ENCODE results near the gene LYVE1. TPM values are rescaled to one million over a fixed set of nuclear protein-coding genes. Genes with fewer than 3 reads are reported as not detected.

The LYVE1 gene
- total RNA-seq, 1 donor from 2014 or later, result not detected

DNA sequence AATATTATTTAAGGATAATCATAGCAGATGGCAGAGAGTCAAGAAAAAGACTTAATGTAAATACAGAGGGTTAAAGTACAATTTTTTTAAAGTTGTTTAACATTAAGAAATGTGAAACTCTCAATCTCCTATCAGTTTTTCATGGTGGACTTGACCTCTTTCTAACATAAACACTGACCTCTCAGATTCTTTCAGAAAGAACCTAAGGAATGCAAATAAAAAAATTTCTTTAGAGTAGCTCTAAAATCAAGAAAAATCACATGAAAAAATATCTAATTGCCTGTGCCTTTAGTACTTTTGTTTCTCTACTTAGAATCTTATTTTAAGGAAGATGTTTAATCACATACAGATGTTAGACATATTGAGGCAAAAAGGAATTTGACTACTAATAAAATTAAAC, 40.3 kb downstream of the LYVE1 start:
- Histone ChIP-seq H3K27me3 (ENCODE audit: control insufficient read depth, insufficient read depth, low read length) (no peaks in the 10 kb centered on the region), H3K36me3 (ENCODE audit: control insufficient read depth, insufficient read depth, low read length) (no peaks in the 10 kb centered on the region), H3K4me3 (ENCODE audit: low read depth, low read length) (no peak overlapping the region)
- no peak for DNase-seq (ENCODE audit: low read depth)
- no peak for TF ChIP-seq CTCF (IDR thresholded peaks at IDR 0.05; ENCODE audit: insufficient read depth, low read length, poor library complexity, severe bottlenecking)

GRCh38 chr11:10526974-10527918, 41.2 kb downstream of the LYVE1 start:
- Histone ChIP-seq H3K4me3 (ENCODE audit: low read depth, low read length) (no peak overlapping the region), H3K27me3 (ENCODE audit: control insufficient read depth, insufficient read depth, low read length) (no peaks in the 10 kb centered on the region), H3K36me3 (ENCODE audit: control insufficient read depth, insufficient read depth, low read length) (no peaks in the 10 kb centered on the region)
- no peak for TF ChIP-seq CTCF (IDR thresholded peaks at IDR 0.05; ENCODE audit: insufficient read depth, low read length, poor library complexity, severe bottlenecking)
- no peak for DNase-seq (ENCODE audit: low read depth)

- Histone ChIP-seq H3K4me3 (ENCODE audit: low read depth, low read length) (no peak overlapping the region), H3K36me3 (ENCODE audit: control insufficient read depth, insufficient read depth, low read length) (no peaks in the 10 kb centered on the region), H3K27me3 (ENCODE audit: control insufficient read depth, insufficient read depth, low read length) (no peaks in the 10 kb centered on the region)
- DNase-seq (ENCODE audit: low read depth), result no peak
- no peak for TF ChIP-seq CTCF (IDR thresholded peaks at IDR 0.05; ENCODE audit: insufficient read depth, low read length, poor library complexity, severe bottlenecking)
Measured at GRCh38 chr11:10524471-10524870, 44.0 kb downstream of the LYVE1 start.

- no peak for DNase-seq (ENCODE audit: low read depth)
- Histone ChIP-seq H3K36me3 (ENCODE audit: control insufficient read depth, insufficient read depth, low read length) (no peaks in the 10 kb centered on the region), H3K4me3 (ENCODE audit: low read depth, low read length) (no peak overlapping the region), H3K27me3 (ENCODE audit: control insufficient read depth, insufficient read depth, low read length) (no peaks in the 10 kb centered on the region)
- no peak for TF ChIP-seq CTCF (IDR thresholded peaks at IDR 0.05; ENCODE audit: insufficient read depth, low read length, poor library complexity, severe bottlenecking)
Measured at GRCh38 chr11:10522921-10523320, 45.5 kb downstream of the LYVE1 start.

DNA sequence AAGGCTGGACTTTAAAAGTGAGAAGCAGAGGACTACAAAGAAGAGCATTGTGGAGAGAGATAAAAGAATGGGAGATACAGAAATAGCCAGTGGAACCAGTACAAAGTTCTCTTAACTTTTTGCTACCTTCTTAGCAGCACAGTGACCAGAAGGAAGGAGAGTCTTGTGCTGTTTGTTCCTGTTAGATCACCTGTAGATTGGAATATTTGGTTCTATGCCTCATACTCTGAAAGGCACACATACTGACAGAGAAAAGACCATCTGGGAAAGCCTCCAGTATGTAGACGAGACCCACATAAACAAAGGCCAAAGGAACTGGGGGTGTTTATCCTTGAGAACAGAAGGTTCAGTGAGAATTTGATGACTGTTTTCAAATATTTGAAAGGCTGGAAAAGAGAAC, 46.2 kb downstream of the LYVE1 start:
- Histone ChIP-seq H3K4me3 (ENCODE audit: low read depth, low read length) (no peak overlapping the region), H3K27me3 (ENCODE audit: control insufficient read depth, insufficient read depth, low read length) (no peaks in the 10 kb centered on the region), H3K36me3 (ENCODE audit: control insufficient read depth, insufficient read depth, low read length) (no peaks in the 10 kb centered on the region)
- DNase-seq (ENCODE audit: low read depth), result no peak
- no peak for TF ChIP-seq CTCF (IDR thresholded peaks at IDR 0.05; ENCODE audit: insufficient read depth, low read length, poor library complexity, severe bottlenecking)
